ENCODE measurements around the gene PTPN23.

Gene PTPN23

DNA sequence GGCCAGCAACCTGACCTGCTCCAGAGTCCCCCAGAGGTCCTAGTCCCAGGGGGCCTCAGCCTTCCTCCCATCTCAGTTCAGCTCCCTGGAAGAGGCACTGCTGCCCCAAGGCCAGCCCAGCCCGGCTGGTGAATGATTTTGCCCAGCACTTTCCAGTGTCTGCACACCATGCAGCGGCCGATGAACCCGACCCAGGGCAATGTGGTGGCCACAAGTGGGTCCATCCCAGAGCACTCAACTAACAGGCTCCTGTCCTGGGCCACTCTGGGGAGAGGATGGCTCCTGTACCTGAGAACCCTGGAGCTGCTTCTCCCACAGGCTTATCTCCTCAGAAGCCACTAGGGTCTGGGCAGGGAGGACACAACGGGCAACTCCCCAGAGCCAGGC lies 39.2 kb downstream of the PTPN23 start:
- no peak for DNase-seq
- Histone ChIP-seq H3K36me3 (peaks cover 11% of the 10 kb centered on the region), H3K9me3 (no peaks in the 10 kb centered on the region), H3K4me1 (no peaks in the 10 kb centered on the region), H3K4me3 (ENCODE audit: low read depth, low read length) (no peak overlapping the region), H3K27me3 (no peaks in the 10 kb centered on the region)
- TF ChIP-seq, protein P1, sequence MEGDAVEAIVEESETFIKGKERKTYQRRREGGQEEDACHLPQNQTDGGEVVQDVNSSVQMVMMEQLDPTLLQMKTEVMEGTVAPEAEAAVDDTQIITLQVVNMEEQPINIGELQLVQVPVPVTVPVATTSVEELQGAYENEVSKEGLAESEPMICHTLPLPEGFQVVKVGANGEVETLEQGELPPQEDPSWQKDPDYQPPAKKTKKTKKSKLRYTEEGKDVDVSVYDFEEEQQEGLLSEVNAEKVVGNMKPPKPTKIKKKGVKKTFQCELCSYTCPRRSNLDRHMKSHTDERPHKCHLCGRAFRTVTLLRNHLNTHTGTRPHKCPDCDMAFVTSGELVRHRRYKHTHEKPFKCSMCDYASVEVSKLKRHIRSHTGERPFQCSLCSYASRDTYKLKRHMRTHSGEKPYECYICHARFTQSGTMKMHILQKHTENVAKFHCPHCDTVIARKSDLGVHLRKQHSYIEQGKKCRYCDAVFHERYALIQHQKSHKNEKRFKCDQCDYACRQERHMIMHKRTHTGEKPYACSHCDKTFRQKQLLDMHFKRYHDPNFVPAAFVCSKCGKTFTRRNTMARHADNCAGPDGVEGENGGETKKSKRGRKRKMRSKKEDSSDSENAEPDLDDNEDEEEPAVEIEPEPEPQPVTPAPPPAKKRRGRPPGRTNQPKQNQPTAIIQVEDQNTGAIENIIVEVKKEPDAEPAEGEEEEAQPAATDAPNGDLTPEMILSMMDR (IDR thresholded peaks at IDR 0.05; ENCODE audit: low read depth, low read length), result no peak

DNA sequence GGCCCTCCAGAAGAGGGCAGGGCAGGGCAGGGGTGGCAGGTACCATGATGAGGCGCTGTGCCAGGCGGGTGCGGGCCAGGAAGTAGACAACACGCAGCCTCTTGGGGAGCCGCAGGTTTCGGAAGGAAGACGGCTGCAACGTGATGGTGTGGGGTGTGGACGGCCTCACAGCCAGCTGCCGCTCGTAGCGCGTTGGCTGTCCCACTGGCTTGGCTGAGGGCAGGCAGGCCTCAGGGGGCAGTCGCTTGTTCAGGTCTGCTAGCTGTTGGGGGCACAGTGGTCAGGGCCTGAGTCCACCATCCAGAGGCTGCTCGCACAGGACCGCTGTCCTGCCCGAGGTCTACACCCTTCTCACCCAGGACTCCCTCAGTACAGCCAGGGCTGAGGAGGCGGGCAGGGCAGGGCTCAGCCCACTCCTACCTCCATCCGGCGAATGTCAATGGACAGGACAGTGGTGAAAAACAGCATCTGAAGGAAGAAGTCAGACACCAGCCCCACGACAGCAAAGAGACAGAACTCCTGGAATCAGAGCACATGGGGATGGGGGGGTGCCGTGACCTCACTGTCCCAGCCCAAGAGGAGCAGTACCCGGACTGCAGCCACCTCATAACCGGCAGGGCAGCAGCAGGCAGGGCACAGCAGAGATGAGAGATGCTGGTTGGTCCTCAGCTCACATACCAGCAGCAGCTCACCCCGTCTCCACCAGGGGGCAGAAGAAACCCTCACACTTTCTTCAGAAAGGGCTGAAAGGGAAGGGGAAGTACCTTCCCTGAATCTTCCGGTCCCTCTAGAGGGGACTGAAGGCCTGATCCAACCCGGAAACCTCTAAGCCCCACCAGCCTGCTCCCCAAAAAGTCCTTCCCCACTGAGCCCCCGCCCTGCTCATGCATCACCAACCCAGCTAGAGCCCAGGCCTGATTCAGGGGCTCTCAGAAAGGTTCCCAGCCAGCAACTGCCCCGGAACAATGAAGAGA lies 40.0 kb downstream of the PTPN23 start:
- Histone ChIP-seq H3K36me3 (peaks cover 10% of the 10 kb centered on the region), H3K9me3 (no peaks in the 10 kb centered on the region), H3K4me3 (ENCODE audit: low read depth, low read length) (no peak overlapping the region), H3K27me3 (no peaks in the 10 kb centered on the region), H3K4me1 (no peaks in the 10 kb centered on the region)
- peak; percentile 74 for DNase-seq
- TF ChIP-seq, protein P1 (IDR thresholded peaks at IDR 0.05; ENCODE audit: low read depth, low read length), result peak; percentile 81

DNA sequence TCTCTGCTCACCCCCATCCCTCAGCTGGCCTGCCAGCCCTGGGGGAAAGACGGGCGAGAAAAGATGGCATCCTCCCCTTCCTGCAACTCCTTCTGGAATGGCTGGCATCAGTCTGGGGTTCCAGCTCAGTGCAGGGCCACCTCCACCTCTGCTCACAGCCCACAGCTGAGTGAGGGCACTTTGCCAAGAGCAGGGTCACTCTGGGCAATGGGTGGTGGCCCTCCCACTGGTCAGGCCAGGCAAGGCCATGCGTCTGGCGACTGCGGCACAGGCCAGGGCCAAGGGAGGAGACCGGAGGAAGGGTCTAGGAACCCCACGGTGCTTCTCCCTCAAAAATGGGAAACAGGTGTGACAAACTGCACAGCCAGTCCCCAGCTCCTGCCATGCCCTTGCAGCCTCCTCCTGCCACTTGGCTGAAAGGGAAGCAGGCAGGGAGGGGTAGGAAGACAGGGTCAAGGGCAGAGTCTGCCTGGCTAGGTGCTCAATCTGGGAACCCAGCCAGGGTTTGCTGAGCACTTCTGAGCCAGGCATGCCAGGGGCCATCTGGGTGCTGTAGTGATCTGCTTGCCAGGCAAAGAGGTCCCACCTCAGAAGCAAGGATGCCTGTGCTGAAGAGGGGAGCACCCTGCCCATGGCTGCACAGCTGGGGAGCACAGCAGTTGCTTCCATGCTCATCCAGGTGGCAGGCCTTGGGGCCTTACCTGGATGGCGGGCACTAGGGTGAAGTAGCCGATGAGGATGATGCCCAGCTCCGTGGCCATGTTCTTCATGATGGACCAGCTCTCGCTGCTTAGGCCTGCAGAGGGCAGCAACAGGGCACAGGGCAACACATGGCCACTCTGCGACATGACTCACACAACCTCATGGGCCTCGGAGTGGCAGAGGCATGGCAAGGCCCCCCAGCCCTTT lies 41.2 kb downstream of the PTPN23 start:
- Histone ChIP-seq H3K36me3 (peaks cover 9% of the 10 kb centered on the region), H3K4me1 (no peaks in the 10 kb centered on the region), H3K4me3 (ENCODE audit: low read depth, low read length) (no peak overlapping the region), H3K9me3 (no peaks in the 10 kb centered on the region), H3K27me3 (no peaks in the 10 kb centered on the region)
- DNase-seq, result peak; percentile 42
- TF ChIP-seq, protein P1 (IDR thresholded peaks at IDR 0.05; ENCODE audit: low read depth, low read length), result peak; percentile 16

DNA sequence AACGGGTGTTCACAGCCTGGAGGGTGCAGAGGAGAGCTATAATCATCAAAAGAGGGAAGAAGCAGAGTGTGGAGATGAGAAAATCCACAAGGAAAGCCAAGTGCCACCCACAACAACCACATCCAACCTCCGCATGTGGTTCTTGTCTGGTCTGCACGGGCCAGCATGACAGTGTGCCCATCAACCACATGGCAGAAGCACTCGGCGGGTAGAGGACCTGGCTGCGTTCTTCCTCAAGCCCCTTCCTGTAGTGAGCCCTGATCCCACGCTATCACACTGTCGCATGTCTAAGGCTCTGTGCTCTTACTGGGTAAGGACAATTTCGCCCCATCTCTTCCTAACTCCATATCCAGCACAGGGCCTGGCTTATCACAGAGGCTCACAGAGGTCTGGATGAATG lies 41.9 kb downstream of the PTPN23 start:
- DNase-seq, result no peak
- TF ChIP-seq, protein P1 (IDR thresholded peaks at IDR 0.05; ENCODE audit: low read depth, low read length), result no peak
- H3K36me3 ChIP-seq, result peaks cover 8% of the 10 kb centered on the region
- no peak overlapping the region for H3K4me3 ChIP-seq (ENCODE audit: low read depth, low read length)
- H3K4me1 ChIP-seq, result no peaks in the 10 kb centered on the region
- no peaks in the 10 kb centered on the region for H3K9me3 ChIP-seq
- H3K27me3 ChIP-seq, result no peaks in the 10 kb centered on the region

DNA sequence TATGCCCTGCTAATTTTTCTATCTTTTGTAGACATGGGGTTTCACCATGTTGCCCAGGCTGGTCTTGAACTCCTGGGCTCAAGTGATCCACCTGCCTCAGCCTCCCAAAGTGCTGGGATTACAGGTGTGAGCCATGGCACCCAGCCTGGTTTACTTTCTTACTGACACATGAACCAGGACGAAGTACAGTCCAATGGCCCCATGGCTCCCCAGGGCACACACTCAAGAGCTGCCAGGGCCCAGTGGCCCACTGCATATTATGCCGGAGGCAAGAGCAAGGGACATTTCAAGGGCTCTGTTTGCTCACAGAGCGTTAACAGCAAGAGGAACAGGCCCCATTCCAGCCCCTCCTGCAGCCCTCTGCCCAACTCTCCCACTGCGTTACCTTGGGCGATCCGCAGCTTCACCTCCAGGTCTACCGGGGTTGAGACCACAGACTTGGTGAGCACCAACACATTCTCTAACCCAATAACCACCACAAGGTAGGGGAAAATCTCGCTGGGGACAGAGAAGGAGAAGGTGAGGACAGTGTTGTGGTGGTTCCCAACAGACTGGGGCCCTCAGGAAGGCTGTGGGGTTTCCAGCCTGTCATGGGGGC lies 42.8 kb downstream of the PTPN23 start:
- Histone ChIP-seq H3K27me3 (no peaks in the 10 kb centered on the region), H3K36me3 (peaks cover 8% of the 10 kb centered on the region), H3K9me3 (no peaks in the 10 kb centered on the region), H3K4me1 (no peaks in the 10 kb centered on the region), H3K4me3 (ENCODE audit: low read depth, low read length) (no peak overlapping the region)
- no peak for DNase-seq
- TF ChIP-seq, protein P1 (IDR thresholded peaks at IDR 0.05; ENCODE audit: low read depth, low read length), result no peak

All from BE2C (cell line).